HG02938 (cell line): ENCODE data around the gene ZNF280D.
A peak's percentile ranks its signal among the peaks of the same experiment; 100 is the strongest.
"Not testable (repeated sequence)": the region's sequence is repeated elsewhere in the genome, so short reads cannot be mapped to it uniquely, and the experiment has no call there.

Source experiments
- ATAC-seq: cut with Tn5 transposase; IDR thresholded peaks from one replicate; pipeline ENCODE4 v1.9.1; 2021; ENCODE audit warnings: mild to moderate bottlenecking, moderate library complexity; ENCODE audit not compliant: unreplicated experiment

The ZNF280D gene

DNA sequence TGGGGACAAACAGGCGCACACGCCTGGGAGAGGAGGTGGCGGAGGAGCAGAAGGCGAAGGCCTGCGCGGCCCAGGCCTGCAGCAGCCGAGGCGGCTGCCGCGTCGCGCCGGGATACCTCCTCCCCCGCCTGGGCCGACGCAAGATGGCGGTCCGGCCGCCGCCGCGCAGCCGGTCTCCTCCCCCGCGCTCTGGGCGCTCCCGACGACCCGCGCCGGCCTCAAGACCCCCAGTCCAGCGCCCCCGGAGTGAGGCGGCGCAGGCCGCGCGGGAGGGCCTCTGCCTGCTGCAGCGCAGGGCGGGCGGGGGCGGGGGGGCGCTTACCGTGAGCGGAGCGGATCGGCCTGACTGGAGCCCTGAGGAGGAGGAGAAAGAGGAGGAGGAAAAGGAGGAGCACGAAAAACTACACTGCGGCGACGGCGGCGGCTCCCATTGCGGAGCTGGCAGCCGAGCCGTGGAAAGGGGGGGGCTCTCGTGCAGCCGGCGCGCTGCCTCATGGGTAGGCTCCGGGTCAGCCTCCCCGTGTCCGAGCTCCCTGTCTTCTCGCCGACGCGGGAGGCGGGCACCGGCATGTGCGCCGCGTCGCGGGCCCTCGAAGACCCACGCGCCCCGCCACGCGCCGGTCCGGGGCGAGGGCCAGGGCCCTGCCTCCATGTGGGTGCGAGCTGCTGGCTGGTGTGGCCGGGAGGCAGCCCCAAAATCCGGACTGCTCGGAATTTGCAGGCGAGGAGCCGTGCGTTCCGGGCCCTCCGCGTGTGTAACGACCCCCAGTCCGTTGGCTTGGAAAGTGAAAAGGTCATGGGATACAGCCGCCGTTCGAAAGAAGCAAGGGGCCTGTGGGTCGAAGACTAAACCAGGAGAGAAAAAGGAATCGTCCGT is at the start of gene ZNF280D:
Gene ZNF280D, minus strand, starts transcription at position 374 of the 877 bp plus-strand sequence. CDS start 26,400 bp downstream, outside the sequence.
- ATAC-seq = peak; percentile 68

GRCh38 chr15:56782306-56782705 is 49.0 kb upstream of the ZNF280D start:
- ATAC-seq = no peak

DNA sequence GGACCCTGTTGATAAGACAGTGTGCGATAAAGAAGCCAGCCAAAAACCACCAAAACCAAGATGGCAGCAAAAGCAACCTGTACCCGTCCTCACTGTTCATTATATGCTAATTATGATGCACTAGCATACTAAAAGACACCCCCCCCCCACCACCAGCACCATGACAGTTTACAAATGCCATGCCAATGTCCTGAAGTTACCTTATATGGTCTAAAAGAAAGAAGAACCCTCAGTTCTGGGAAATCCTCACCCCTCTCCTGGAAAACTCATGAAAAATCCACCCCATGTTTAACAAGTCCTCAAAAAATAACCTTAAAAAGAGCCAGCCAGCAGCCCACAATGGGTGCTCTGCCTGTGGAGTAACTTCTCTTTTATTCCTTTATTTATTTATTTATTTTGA is 48.4 kb upstream of the ZNF280D start:
- ATAC-seq = no peak

DNA sequence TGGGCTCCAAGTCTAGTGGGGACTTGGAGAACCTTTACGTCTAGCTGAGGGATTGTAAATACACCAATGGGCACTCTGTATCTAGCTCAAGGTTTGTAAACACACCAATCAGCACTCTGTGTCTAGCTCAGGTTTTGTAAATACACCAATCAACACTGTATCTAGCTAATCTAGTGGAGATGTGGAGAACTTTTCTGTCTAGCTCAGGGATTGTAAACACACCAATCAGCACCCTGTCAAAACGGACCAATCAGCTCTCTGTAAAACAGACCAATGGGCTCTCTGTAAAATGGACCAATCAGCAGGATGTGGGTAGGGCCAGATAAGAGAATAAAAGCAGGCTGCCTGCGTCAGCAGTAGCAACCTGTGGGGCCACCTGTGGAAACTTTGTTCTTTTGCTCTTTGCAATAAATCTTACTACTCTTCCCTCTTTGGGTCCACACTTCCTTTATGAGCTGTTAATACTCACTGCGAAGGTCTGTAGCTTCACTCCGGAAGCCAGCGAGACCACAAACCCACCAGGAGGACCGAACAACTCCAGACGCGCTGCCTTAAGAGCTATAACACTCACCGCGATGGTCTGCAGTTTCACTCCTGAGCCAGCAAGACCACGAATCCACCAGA is 46.9 kb upstream of the ZNF280D start:
- ATAC-seq = not testable (repeated sequence)

DNA sequence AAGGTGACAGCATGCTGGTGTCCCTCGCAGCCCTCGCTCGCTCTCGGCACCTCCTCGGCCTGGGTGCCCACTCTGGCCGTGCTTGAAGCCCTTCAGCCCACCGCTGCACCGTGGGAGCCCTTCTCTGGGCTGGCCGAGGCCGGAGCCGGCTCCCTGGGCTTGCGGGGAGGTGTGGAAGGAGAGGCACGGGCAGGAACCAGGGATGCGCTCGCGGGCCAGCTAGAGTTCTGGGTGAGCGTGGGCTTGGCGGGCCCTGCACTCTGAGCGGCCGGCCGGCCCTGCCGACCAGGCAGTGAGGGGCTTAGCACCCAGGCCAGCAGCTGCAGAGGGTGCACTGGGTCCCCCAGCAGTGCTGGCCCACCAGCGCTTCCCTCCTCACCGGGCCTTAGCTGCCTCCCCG is 46.1 kb upstream of the ZNF280D start:
- ATAC-seq = not testable (repeated sequence)

DNA sequence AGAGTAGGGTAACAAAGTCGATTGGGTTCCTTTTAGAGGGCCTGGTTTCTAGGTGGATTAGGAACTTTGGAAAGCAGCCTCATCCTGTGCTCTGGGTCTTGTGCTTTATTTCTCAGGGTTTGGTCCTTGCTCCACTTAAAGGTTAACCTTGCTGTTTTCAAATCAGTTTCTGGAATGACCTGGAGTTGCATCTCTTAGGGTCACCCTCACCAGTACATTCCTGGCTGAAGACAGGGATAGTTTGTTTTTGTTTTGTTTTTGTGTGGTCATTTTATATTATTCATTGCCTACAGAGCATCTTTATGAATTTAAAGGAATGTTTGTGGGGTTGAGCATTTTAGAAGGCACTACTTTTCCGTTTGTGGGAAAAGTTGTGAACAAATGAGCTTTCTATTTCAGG is 45.5 kb upstream of the ZNF280D start:
- ATAC-seq = no peak

DNA sequence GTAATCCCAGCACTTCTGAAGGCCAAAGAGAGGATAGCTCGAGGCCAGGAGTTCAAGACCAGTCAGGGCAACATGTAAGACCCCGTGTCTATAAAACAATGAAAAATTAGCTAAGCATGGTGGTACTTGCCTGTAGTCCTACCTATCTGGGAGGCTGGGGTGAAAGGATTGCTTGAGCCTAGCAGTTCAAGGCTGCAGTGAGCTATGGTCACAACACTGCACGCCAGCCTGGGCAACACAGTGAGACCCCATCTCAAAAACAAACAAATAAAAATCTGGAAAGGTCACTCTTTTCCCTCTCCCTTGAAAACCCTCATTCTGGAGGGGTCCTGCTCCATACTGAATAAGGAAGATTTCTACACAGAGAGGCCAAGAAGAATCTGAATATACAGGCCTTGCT is 43.5 kb upstream of the ZNF280D start:
- no peak for ATAC-seq

DNA sequence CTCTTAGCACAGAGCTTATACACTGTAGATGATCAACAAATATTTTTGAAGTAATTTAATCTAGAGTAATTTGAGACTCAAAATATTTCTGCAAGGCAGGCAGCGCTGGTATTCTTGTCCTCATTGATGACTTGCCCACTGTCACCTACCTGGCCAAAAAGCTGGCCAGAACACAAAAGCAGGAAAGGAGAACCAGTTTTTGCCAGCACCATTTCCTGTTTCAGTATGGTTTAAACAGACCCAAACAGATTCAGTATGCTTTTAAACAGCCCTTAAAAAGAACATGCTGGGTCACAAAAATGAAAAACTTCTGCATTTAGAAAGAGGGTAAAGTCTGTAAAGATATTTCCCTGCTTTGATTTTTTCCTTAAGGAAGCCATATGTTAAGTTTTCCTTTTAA is 42.3 kb upstream of the ZNF280D start:
- ATAC-seq = no peak

DNA sequence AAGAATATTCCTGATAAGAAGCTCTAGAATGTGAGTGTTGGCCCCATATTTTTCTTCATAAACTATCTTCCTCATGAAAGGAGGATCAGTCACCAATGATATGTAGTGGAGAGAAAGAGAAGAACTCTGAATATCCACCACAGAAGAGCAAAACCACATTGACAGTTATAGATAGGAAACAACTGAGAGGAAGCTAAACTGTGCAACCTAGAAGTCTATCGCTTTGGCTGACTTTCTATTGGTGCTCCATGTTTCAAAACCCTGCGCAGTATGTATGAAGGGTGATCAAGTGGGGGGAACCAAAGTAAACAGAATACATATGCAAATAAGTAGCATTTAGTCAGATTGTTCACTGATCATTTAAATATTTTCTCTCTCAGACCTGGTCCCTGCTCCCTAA is 41.0 kb upstream of the ZNF280D start:
- no peak for ATAC-seq

- ATAC-seq = no peak
Measured at GRCh38 chr15:56772868-56773639, 39.7 kb upstream of the ZNF280D start.

DNA sequence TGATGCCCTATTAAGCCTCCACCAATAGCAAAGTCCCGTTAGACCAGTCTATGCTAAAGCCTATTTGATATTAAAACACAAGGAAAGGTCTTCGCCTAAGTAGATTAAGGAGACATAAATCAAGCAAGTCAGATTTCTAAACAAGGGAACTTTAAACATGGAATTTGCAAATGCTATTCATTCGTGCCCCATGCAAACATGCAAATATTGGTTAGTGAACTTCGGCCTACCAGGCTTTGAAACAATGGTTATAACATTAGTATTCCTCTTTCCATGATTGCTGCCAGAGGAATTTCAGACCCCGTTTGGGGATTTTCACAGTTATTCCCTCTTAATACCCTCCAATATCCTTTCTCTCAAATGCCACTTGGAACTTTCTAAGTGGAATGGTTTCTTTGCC is 36.9 kb upstream of the ZNF280D start:
- ATAC-seq = no peak

DNA sequence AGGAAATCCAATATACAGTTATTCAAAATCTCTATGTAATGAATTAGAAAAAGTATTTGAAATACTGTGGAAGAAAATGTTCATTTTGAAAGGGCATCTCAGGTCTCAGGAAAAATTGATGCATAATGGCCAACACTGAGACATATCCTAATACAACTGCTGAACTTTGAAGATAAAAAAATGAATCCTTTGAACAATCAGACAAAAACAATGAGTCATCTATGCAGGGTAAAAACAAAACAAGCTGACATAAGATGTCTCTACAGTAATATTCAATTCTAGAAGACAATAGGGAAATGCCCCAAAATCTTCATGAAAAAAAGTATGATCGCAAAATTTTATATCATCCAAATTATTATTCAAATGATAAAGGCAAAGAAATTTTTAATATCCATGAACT is 34.0 kb upstream of the ZNF280D start:
- no peak for ATAC-seq

DNA sequence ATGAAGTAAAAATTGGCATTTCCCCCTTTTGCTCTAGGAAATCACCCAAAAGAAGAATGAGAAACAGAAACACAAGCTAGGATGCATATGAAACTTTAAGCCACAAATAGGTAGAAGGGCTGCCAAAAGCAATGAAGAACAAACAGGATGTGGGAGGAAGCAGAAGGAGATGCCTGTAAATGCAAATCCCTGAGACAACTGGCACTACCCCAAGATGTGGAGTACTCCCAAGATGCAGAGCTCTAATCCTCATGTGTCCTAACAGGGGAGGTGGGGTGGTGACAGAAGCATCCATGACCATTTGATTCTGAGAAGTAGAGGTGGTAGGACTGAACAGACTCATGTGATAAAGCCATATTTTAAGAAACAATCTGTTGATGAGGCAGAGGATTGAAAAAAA is 31.9 kb upstream of the ZNF280D start:
- ATAC-seq = no peak

- ATAC-seq = no peak
Measured at GRCh38 chr15:56763141-56763895, 30.0 kb upstream of the ZNF280D start.

DNA sequence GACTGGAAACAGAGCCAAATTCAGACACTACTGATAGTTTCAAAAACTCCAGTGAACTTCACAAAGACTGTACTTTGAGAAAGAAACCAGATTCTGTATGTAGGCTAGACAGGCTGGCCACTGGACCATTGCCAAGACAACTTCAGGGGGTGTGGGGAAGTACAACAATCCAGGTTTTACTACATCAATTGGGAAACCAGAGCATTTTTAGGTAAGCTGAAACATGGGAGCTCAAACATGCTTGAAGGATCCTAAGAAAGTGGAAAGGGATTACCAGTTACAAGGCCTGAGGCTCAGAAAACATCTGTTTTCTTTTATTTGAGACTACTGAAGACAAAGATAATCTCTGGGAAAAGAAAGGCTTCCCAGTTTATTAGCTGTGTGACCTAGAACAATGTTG is 26.9 kb upstream of the ZNF280D start:
- ATAC-seq = no peak

GRCh38 chr15:56759450-56759845 is 26.1 kb upstream of the ZNF280D start:
- no peak for ATAC-seq

- ATAC-seq = no peak
Measured at GRCh38 chr15:56758770-56759449, 25.6 kb upstream of the ZNF280D start.

- ATAC-seq = no peak
Measured at GRCh38 chr15:56757875-56758274, 24.6 kb upstream of the ZNF280D start.

DNA sequence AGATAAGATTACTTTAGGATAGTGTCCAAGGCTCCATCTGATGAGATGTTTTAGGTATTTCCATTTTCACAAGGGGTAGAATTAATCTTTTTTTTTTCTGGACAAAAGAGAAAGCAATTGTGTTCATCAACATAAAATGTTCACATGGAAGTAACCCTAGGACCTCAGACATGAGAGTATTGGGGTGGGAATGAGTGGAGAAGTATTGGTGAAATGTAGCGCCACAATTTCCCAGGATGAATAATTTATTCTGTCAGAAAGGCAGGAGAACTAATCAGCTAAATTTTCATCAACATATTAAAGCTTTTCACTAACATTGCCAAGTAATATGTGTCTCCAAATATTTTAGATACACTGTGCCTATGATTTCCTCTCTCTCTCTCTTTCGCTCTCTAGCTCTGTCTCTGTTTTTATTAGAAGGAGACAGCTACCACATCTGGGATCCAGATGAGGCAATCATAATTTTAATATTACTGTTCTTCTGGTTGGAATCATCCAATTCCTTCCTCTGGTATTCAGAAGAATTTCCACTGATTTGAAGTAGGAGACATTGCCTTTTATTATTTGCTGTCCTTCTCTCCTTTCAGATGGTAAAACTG is 21.6 kb upstream of the ZNF280D start:
- ATAC-seq = no peak

DNA sequence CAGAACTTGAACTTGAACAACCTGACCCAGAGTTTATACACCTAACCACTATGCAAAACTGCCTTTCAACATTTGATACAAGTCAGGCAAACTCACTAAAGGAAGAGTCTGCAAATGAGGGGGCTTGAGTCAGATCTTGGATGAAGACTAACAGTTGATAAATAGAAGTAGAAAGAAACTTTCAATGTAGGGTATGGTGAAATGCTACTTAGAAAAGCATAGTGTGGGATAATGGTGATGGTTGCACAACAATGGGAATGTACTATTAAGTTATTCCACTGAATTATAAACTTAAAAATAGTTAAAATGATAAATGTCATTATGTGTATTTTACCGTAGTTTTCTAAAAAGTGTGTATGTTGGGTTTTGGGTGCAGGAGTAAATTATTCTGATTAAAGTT is 19.7 kb upstream of the ZNF280D start:
- ATAC-seq = no peak
